HK-2 (cell line): ENCODE measurements around the gene PRKCZ.

Source experiments
- DNase-seq: peaks from one replicate; pipeline ENCODE4 v3.0.0-alpha.2; 2018; ENCODE audit not compliant: unreplicated experiment

The PRKCZ gene

GRCh38 chr1:2156866-2157265 is 106.7 kb downstream of the PRKCZ start:
- no peak for DNase-seq

DNA sequence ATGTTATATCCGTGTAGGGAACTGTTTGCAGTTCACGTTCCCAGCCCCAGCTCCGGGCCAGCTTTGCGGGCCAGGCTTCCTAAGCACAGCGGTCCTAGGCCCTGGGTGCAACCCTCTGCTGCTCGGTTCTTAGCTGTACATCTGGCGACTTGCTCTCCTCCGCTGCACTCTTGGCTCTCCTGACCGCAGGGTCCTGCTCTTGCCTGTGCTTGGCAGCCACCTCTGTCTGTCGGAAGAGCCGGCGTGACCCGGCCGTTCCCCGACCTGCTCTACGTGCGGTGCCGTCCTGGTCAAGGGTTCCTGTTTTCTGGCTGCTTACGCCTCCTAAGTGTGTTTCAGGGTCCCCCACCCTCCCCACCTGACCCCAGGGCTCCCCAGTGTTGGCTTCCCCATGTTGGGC is 107.6 kb downstream of the PRKCZ start:
- no peak for DNase-seq

GRCh38 chr1:2158272-2158671 is 108.1 kb downstream of the PRKCZ start:
- DNase-seq = no peak

DNA sequence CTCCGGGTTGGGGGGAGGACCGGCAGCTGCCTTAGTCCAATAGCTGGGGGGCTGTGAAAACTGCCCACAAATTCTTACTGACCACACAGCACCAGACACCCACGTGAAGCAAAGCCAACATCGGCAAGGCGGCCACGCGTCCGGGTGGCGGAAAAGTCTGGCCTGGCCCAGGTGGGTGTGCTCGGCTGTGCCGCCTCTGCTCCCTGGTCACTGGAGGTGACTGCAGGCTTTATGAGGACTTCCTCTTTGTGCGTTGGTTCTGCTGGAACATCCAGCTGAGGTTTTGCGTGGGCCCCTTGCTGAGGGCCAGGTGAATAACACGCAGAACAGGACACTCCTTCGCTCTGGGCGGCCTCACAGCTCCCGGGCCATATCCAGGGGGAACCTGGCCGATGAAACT is 108.9 kb downstream of the PRKCZ start:
- DNase-seq = no peak

DNA sequence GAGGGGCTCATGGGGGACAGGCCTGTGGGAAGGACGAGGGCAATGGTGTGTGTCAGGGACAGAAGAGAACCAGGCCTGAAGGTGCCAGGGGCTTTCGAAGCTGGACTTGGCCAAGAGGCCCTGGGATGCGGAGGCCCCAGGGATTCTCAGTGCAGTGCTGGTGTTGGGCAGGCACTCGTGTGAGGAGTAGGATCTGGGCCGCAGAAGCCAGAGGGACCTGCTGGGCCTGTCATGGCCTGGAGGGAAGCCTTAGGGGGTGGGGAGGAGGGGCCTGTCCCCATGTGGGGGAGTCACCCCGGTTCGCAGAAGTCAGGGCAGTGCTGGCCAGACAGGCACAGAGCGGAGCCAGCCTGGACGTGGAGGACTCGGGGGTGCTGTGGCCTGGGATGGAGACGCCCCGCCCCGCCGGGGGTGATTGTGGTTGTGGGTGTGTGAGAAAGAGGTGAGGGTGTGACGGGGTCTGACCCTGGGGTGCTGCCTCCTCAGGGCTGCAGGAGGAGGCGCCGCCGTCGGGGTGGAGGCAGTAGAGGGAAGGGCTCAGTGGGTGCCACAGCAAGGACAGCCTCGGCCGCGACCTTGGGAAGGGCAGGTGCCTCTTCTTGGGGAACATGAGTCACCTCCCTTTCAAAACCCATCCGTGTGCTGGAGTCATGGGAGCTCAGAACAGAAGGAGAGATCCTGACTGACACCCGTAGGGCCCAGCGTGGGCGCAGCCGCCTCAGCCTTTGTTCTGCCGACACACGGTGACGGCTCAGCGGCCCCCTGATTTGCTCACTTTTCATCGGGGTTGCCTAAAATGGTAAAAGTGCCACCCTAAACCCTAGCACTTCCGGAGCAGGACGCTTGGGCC is 110.5 kb downstream of the PRKCZ start:
- no peak for DNase-seq

DNA sequence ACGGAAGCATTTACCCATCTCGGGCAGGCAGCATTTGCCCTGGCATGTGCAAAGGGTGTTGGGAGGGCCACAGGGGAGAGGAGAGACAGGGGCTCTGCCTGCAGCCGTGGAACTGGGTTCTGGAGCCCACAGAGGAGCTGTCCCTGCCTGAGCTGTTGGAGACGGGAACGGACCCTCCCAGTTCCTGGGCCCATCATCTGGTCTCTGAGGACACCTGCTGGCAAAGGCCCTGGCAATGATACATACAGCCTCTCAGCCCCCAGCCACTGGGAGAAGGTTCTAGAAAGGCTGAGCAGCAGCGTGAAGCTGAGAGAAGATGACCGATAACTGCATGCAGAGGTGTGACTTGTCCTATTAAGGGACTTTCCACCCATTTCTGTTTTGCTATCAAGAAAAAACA is 113.0 kb downstream of the PRKCZ start:
- DNase-seq = no peak

- DNase-seq = no peak
These were observed 115.4 kb downstream of the PRKCZ start for GRCh38 chr1:2165646-2166045.

GRCh38 chr1:2166254-2166653 is 116.0 kb downstream of the PRKCZ start:
- DNase-seq = no peak

DNA sequence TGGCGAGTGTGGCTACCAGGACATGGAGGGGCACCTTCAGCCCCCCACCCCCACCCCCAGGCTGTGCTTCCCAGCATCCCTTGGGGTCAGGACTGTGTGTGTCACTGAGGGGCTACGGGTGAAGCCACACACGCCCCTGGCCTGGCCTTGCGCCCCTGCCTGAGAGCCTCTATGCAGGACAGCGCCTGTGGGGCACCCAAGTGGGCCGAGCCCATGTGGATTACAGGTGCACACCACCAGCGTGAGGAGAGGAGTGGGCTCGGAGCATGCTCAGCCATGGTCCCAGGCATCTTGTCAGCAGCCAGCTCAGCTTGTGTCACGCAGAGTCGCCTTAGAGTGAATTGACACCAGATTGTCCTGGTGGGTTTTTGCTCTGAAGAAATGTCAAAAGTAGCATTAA is 116.5 kb downstream of the PRKCZ start:
- DNase-seq = no peak

DNA sequence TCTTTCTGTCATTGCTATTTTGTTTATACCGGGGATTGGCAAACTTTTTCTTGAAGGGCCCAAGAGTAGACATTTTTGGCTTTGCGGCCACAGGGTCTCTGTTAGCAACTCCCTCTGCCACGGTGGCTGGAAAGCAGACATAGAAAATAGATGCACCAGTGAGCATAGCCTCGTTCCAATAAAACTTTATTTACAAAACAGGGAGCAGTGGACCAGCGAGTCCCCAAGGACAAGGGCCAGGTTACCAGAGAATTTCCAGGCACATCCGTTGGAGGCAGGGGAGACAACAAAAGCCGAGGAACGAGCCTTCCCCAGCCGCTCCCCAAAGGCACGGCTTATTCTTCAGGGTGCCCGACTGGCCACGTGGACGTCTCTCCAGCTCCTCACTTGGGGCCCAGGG is 117.9 kb downstream of the PRKCZ start:
- DNase-seq = no peak

DNA sequence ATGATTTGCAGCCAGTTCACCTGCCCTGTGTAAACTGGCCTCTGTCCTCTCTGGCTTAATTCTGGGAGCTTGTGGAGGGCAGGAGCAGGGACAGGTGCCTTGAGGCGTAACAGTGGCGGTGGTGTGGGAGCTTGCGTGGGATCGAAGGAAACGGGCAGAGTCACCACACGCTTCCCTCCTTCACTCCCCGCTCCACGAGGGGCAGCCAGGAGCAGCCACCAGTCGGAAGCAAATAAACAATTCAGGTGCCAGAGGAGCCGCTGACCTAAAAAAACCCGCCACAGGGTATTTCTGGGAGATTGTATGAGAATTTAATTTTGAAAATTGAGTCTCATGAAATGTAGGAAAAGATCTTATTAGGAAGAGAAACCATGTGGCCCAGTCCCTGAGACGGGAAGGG is 118.3 kb downstream of the PRKCZ start:
- DNase-seq = no peak

DNA sequence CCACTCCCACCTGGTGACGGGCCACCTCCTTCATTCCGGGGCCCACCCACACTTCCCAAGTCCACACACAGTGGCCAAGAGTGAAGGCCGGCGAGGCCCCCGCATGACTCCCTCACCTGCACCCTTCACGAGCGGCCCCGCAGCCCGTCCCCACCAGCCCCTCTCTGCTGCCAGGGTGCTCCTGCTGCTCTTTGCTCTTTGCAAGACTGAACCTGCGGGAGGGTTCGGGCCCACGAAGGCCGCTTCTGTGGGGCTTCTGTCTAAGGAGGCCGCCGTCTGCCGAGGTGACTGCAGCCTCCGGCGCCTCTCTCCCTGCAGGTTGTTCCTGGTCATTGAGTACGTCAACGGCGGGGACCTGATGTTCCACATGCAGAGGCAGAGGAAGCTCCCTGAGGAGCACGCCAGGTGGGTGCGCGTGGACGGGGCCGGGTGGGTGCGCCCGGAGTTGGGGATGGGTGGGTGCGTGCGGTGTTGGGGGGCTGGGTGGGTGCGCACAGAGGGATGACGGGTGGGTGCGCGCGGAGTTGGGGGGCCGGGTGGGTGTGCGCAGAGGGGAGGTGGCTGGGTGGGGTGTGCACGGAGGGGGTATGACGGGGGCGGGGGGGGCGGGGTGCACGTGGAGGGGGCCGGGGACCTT is 119.1 kb downstream of the PRKCZ start:
- DNase-seq = no peak

GRCh38 chr1:2170211-2170610 is 120.0 kb downstream of the PRKCZ start:
- no peak for DNase-seq

- DNase-seq = no peak
These were observed 121.8 kb downstream of the PRKCZ start for GRCh38 chr1:2172012-2172411.

GRCh38 chr1:2172551-2173146 is 122.4 kb downstream of the PRKCZ start:
- no peak for DNase-seq

GRCh38 chr1:2173546-2174347 is 123.5 kb downstream of the PRKCZ start:
- no peak for DNase-seq

- DNase-seq = peak; percentile 46
These were observed 124.3 kb downstream of the PRKCZ start for GRCh38 chr1:2174348-2175054.

DNA sequence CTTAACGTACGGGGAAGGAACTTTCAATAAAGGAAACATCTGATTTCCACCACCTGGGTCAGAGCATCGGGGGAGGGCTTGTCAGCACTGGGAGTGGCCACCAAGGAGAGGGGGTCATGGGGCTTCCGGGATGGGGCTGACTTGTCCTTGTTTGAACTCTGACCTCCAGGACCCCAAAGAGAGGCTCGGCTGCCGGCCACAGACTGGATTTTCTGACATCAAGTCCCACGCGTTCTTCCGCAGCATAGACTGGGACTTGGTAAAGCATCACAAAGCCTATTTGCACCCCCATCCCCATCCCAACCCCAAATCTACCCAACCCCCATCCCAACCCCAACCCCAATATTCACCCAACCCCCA is 124.8 kb downstream of the PRKCZ start:
- DNase-seq = no peak

DNA sequence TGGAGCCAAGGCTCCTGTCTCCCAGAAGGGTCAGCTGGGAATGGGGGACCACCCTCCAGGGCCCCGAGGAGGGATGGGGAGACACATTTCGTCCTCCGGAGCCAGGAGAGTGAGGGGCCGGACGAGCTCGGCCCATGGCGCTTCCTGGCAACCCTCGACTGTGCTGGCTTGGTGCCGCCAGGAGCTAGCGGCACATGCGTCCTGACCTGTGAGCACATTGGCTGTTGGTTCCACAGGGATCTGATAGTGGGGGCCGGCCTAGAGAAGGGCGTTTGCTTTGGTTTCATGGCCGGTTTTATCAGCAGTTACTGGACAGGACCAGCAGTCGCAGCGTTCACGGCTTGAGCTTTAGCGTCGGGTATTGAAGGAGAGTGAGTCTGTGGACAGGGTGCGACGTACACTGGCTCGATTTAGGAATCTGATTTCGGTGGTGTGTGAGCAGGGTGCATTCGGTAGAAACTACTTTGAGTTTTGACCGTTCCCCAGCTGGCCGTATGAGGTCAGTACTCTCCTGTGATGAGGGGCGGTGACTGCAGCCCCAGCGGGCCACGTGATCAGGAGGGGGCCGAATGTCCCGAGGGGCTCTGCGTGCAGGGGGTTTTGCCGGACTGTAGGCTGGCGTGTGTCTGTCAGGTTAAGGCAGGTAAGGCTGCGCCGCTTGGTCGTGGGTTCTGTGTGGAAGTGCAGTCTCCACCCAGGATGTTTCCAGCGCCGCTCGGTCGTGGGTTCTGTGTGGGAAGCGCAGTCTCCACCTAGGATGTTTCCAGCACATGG is 125.7 kb downstream of the PRKCZ start:
- DNase-seq = no peak

GRCh38 chr1:2176615-2177014 is 126.4 kb downstream of the PRKCZ start:
- DNase-seq = no peak

DNA sequence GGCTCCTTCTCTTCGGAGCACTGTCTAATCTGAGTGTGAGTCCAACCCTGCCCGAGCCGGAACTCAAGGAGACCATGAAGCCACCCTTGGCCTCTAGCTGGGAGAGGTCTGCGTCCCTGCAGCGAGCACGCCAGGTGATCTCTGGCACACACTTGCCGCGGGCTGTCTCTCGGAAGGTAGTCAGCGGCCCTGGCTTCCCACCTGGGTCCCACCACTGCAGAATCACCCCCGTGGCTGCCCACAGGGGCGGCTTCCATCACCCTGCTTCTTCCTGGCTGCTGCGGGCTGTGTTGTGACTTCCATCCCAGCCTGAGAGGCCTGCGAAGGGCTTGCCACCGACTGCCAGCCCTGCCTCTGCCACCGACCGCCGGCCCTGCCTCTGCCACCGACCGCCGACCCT is 127.3 kb downstream of the PRKCZ start:
- DNase-seq = no peak
